Measurements from ENCODE around the gene SLC39A11.

SLC39A11 gene

GRCh38 chr17:72930031-72930430, 162.5 kb downstream of the SLC39A11 start:
- no peak for DNase-seq (ENCODE audit: low read depth)
- H3K4me3 ChIP-seq (ENCODE audit: low read length) = no peak overlapping the region
- no peak for TF ChIP-seq CTCF (conservative IDR thresholded peaks at IDR 0.05; ENCODE audit: low read length)

GRCh38 chr17:72928454-72929136, 163.9 kb downstream of the SLC39A11 start:
- H3K4me3 ChIP-seq (ENCODE audit: low read length) = no peak overlapping the region
- no peak for DNase-seq (ENCODE audit: low read depth)
- TF ChIP-seq CTCF (conservative IDR thresholded peaks at IDR 0.05; ENCODE audit: low read length) = no peak

- no peak for DNase-seq (ENCODE audit: low read depth)
- TF ChIP-seq CTCF (conservative IDR thresholded peaks at IDR 0.05; ENCODE audit: low read length) = no peak
- H3K4me3 ChIP-seq (ENCODE audit: low read length) = no peak overlapping the region
These were observed 164.7 kb downstream of the SLC39A11 start for GRCh38 chr17:72927760-72928159.

- no peak overlapping the region for H3K4me3 ChIP-seq (ENCODE audit: low read length)
- DNase-seq (ENCODE audit: low read depth) = no peak
- no peak for TF ChIP-seq CTCF (conservative IDR thresholded peaks at IDR 0.05; ENCODE audit: low read length)
These were observed 165.3 kb downstream of the SLC39A11 start for GRCh38 chr17:72927146-72927545.

GRCh38 chr17:72926171-72926570, 166.3 kb downstream of the SLC39A11 start:
- DNase-seq (ENCODE audit: low read depth) = no peak
- no peak for TF ChIP-seq CTCF (conservative IDR thresholded peaks at IDR 0.05; ENCODE audit: low read length)
- no peak overlapping the region for H3K4me3 ChIP-seq (ENCODE audit: low read length)

- no peak for DNase-seq (ENCODE audit: low read depth)
- TF ChIP-seq CTCF (conservative IDR thresholded peaks at IDR 0.05; ENCODE audit: low read length) = no peak
- H3K4me3 ChIP-seq (ENCODE audit: low read length) = no peak overlapping the region
These were observed 168.3 kb downstream of the SLC39A11 start for GRCh38 chr17:72924196-72924595.

- no peak for DNase-seq (ENCODE audit: low read depth)
- H3K4me3 ChIP-seq (ENCODE audit: low read length) = no peak overlapping the region
- no peak for TF ChIP-seq CTCF (conservative IDR thresholded peaks at IDR 0.05; ENCODE audit: low read length)
These were observed 170.3 kb downstream of the SLC39A11 start for GRCh38 chr17:72922219-72922618.
